Activated CD4-positive, CD25-positive, alpha-beta regulatory T cell treated with anti-CD3 and anti-CD28 coated beads, Interleukin-2, amount 50 U/mL, for 24 hours (primary cell): Measurements from ENCODE around the gene GNAT2.

ENCODE experiments used
- ATAC-seq, 2 donors: fragments of 150-1000 bp; cut with Tn5 transposase; one replicate each; pipeline ENCODE4 v1.10.0; 2021; ENCODE audit warnings: mild to moderate bottlenecking in 1 of 2, moderate library complexity in 1 of 2

The GNAT2 gene

DNA sequence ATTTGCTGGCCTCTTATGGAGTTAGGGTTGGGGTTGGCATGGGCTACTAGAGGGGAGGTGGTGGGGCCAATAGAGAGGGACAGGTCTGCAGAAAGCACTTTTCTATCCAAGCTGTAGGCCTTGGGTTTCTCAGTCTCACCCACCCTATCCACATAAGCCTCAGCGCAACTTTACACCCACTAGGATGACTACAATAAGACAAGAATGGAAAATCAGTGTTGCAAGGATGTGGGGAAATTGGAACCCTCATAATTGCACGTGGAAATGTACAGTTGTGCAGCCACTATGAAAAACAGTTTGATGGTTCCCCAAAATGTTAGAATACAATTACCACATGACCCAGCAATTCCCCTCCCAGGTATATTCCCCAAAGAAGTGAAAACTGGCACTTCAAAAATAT lies 22.4 kb upstream of the GNAT2 start:
- no peak for ATAC-seq

DNA sequence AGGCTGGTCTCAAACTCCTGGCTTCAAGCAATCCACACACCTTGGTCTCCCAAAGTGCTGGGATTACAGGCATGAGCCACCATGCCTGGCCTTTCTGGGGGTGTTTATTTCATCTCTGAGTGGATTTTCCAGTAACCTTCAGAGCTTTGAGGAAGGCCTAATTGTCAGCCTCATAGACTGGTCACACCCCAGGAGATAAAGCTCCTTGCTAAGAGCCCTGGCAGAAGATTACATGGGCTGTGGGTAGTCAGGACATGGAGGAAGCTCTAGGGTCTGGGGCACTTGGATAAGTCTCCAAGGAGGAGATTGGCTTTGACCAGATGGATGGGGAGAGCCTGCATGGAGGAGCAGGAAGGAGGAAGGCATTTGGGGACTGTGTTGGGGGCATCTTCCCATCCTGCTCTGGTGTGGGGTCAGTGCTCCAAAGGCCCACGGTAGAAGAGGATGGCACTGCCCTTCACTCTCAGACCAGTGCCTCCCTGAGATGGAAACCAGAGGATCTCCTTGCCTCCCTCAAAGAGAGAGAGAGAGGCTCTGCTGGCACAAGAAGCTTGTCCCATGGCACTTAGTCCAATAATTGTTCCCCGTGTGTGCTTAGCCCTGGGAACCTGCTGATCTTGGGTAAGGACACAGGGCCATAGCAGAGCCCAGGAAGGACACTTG lies 21.8 kb upstream of the GNAT2 start:
- no peak for ATAC-seq

DNA sequence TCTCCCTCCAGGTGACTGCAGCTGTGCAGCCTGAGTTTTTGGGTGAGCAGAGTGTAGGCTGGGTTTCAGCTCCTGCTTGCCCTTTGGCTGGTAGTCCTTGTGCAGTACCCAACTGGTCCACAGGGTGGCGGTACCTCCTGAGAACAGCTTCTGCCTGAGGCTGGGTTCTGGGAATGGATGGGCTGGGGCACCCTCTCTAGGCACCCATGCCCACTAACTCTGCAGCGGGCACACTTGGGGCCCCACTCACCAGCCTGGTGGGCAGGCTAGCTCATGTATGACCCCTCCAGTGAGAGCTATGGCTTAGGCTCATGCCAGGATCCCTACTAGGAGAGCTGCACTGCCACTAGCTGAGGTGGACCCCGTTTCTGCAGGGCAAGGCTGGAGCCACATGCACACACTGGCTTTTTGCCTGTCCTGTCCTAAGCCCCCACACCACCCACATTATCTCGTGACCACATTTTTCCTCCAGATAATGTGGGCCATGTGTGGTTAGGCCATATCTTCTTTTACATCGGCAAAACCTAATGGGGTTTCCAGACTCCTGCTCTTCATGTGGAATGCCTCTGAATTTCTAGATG lies 21.0 kb upstream of the GNAT2 start:
- peak; percentile 62 to 69 for ATAC-seq

DNA sequence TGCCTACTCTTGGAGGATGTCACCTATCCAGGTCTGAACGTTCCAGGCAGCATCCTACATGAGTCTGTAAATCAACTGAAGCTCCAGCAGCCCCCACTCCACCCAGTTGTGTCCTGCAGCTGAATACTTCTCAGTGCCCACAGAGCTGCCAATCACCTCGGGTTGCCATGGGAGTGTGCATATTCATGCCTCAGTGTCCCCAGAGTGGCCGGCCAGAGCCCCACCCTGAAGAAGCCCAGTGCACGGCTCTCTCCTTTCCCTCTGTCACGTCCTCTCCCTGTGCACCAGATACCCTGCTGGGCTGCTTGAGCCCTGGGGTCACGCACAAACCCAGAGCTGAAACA lies 20.4 kb upstream of the GNAT2 start:
- ATAC-seq: no peak

DNA sequence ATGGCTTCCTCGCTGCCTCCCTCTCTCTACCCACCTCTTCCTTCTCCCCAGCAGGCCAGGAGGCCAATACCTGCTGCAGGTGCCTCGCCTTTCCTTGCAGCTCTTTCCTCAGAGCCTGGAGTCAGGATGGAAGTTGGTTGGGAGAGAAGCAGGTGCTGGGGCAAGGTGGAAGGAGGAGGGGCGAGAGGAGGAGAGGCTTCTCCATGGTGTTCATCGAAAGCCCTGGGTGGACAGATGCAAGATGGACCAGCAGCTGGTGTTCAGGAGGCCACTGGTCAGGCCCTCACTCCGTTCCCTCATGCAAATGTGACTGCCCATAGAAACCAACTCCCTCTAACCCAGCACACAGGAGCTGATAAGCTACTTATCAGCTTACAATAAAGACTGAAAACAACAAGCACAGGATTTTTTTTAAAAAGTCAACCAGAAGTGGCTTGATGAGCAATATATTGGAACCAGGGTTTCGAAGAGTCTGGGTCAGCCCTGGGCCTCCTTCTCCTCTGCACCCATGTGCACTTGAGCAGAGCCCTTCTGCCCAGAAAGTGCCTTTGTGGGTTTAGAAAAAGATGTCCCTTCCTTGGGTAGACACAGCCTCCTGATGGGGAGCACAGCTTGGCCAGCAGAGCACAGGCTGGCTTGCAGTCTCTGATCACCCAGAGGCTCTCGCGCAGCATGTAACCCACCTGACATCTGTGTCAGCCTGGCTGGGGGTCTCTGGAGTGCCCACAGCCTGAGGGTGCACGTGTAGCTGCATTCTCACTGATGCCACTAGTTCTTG lies 19.8 kb upstream of the GNAT2 start:
- no peak for ATAC-seq

DNA sequence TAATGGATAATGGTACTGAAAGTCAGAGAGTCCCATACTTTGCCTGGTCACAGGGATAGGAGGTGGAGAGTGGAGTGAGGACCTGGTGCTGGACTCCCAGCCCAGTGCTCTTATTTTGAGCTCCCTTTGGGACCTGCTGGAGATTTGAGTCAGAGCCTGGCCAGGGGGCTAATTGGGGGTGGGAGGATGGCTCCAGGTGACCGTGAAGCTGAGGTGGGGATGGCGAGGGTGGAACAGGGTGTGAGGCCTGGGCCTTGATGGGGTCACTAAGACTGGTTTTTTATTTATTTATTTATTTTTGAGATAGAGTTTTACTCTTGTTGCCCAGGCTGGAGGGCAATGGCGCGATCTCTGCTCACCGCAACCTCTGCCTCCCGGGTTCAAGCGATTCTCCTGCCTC lies 18.0 kb upstream of the GNAT2 start:
- ATAC-seq: no peak

DNA sequence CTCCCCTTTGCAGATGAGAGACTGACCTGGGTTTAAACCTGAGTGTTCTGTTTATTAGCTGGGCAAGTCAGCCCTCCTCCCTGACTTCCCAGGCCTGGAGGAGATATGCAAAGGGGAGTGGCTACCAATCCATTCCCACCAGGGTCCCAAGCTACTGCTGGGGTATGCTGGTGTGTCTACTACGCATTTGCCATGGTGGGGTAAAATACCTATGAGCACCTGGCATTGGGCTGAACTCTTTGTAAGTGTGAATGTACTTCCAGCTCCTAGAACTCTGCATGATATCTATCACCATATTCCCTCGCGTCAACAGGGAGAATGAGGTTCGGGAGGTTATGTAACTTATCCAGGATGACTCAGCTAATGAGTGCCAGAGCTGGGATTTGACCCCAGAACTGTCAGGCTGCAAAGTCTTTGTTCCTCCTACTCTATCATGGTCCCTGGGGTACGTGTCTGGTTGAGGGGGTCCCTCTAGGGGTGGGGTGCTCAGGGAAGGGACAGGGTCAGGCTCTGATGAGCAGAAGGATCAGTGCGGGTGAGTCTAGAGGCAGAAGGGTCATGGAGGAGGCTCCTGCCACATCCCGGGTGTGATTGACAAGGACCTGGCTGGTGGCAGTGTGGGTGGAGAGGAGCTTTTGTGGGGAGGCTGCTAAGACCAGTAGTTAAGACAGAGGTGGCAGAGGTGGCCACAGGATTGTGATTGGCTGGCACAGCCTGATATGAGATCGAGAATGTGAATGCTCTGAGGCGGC lies 17.0 kb upstream of the GNAT2 start:
- no peak for ATAC-seq

DNA sequence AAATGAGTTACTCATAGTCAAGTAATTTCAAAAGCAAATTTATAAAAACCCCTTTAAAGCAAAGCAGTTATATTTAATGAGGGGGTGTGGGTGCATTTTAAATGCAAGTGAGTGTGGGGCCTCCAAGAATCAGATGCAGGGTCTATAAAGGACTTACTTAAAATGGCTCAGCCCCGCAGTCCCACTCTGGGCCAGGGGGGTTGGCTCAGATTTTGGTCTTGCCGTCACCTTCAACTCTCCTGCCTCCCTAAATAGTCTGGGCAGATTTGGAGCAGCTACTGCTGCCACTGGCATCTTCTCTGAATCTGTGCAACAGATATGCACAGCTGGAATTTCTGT lies 16.4 kb upstream of the GNAT2 start:
- ATAC-seq: no peak

DNA sequence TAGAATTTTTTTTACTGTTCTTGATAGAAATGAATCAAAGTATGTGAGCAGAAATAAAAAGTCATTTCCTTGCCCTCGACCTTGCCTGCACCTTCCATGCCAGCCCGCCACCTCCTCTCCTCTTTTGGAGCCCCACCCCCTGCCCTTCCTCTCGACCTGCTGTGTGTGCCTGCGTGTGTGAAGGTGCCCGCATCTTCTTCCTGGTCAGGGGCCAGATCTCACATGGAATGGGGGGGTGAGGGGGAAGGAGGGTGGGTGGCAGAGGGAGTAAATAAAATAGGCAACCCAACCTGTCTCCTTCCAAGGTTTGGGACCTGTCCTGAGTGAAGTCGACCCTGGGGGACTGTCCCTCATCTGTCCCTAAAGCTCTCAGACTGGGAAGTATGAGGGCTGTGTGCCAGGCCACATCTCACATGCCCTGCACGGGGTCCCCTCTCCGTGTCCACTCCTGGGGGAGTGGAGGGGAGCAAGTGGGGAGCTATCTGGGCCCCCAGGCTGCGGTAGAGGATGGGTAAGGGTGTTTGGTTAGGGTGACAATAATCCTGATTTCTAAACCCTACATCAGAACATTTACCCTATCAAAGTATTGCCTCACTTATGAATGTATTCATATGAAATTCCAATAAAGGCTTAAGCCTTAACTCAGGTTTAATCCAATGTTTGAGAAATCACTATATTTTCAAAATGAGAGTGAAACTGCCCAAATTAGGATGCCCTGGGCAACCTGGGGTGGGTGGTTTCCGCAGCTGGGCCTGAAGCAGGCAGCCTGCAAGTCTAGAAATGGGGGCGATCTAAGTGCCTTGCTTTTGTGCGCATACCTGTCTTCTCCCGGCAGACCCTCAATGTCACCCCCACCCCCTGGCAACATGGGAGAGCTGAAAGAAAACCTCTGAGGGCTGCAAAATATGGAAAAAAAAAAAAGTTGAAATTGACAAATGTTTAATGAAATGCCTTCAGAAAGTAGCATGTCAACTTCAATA lies 15.6 kb upstream of the GNAT2 start:
- ATAC-seq: peak in 1 of 2 donors; percentile 34

DNA sequence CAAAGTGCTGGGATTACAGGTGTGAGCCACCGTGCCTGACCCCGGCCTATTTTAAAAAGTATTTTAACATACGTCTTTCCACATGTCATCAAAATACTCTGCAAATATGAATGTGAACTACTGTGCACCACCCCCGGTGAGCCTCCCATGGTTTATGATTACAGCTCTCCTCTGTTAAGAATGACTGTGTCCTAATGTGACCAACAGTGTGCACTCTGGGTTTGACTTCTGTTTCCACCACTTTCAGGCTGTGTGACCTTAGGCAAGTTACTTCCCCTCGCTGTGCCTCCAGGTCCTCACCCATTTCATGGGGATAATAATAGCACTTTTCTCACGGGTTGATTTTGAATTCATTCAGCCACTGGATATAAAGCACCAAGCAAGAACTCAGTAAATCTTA lies 14.9 kb upstream of the GNAT2 start:
- ATAC-seq: peak in 1 of 2 donors; percentile 56

DNA sequence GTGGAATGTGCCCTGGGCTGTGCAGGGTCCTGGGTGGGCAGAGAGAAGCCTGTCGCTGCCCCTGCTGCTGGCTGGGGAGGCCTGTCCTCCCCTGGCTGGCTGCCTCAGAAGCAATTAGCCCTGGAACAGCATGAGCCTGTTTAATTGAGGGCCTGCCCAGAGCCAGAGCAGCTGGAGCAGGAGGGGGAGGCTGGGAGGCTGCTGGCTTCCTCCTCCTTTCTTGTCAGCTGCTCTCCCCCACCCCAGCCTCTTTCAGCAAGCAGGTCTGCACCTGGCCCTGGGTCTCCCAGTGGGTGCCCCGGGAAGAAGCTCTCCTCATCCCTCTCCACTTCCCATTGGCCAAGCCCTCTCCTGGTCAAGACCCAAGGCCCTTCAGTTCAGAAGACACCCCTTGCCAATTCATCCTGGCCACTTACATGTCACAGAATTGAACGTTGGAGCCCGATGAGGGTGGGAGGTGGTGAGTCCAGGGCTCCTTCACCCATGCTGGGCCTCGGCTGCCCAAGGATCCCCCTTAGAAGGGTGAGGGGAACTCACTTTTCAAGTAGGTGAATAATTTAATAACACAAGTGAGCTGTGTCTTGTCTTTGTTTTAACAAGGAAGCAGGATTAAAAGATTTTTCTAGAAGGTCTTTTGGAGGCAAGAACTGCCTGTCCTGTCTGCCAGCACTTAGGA lies 13.4 kb upstream of the GNAT2 start:
- no peak for ATAC-seq

DNA sequence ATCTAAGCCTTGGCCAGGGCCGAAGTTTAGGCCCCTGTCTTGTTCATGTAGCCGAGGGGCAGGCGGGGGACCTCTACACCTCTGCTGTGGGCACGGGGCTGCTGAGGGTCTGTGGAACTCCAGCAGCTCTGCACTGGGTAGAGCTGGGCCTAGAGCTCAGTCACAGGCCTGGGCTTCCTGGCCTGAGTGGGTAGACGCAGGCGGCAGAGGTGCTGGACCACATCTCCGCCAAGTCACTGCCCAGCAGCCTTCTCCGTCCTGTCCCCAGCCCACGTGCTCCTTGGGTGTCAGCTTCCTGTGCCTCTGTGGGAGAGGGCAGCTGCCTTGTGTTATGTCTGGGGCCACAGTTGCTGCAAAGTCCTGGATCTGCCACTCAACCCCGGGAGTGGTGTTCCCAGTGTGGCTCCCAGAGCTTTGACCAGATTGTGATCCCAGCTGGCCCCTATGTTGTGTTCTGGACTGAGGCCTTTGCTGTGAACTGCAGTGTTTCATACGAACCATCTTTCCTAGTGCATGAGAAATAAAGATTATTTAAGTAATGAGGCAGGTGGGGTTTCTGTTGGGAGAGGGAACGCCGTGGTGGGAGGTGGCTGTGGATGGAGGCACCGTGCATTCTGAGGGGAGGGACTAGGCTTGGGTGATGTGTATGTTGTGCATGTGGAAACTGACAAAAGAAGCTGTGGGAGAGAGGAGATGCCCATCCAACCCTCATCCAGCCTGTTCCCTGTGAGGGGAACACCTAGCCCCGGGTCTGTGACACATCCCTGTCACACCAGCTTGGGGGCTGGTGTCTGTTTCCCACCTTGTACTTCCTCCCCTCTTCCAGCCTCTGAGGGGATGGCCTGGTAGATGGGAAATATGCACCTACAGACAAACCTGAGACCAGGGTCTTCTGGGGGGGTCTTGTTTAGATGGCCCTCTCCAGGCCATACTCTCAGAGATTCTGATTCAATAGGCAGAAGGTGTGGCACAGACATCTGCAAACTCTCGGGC lies 12.4 kb upstream of the GNAT2 start:
- no peak for ATAC-seq

DNA sequence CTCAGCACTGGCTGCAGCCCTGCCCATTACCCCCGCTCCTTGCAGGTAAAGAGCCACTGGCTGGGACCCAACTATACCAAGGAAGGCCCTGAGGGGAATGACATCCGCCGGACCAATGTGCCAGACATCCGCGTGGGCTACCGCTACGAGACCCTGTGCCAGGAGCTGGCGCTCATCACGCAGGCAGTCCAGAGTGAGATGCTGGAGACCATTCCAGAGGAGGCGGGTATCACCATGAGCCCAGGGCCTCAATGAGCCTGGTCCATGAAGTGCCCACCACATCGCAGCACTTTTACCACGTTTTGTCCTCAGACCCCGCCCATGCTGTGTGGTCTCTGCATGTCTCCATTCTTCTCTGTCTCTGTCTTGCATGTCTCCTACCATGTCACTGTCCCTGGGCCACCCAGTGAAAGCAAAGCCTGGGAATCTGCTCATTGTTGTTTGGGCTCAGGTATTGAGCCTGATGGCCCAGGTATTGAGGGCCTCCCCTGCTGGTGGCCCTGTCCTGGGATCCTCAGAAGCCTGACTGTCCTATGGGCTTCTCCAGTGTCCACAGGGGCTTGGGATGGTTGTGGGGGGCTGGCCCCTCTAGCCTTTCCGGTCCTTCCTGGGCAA lies 11.6 kb upstream of the GNAT2 start:
- ATAC-seq: no peak

DNA sequence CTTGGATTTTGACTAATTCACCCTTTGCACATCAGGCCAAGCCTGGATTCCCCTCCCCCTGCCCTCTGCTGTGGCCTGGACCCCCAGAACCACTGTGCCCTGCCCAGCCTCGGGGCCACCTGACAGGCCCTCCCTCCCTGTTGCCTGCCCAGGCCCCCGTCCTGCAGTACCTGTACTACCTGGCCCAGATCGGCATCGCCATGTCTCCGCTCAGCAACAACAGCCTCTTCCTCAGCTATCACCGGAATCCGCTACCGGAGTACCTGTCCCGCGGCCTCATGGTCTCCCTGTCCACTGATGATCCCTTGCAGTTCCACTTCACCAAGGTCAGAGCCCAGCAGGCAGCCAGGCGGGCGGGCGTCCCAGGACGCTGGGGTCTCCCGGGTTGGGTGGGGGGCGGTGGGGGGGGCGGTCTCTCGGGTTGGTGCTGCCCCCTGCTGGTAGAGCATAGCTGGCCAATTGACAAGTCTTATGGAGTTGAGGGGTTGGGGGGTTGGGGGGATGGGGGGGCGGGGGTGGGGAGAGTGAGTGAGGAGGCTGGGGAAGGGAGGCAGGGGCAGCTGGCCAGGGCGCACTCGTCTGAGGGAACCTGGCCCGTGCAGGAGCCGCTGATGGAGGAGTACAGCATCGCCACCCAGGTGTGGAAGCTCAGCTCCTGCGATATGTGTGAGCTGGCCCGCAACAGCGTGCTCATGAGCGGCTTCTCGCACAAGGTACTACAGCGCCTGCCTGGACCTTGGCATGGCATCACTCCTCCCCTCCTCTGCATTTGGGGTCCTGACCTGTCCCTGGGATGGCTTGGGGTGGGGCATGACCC lies 10.9 kb upstream of the GNAT2 start:
- ATAC-seq: no peak

DNA sequence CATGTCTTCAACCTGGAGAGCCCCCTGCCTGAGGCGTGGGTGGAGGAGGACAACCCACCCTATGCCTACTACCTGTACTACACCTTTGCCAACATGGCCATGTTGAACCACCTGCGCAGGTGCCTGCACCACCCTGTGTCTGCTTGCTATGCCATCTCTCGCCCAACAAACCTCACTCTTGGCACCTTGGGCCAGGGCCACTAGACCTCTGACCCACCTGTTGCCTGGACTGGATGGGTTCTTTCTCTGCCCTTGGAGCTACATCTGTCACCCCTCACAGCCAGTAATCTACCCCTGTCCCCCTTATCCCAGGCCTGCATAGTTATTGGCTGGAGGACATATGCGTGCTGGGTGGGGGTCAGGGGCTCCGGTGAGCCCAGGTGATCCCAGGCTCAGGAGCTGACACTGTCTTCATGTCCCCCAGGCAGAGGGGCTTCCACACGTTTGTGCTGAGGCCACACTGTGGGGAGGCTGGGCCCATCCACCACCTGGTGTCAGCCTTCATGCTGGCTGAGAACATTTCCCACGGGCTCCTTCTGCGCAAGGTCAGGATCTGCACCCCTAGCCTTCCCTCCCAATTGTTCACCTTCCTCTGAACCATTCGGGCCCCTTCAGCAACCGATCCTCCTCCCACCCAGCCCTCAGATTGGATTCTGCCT lies 10.1 kb upstream of the GNAT2 start:
- ATAC-seq: no peak

DNA sequence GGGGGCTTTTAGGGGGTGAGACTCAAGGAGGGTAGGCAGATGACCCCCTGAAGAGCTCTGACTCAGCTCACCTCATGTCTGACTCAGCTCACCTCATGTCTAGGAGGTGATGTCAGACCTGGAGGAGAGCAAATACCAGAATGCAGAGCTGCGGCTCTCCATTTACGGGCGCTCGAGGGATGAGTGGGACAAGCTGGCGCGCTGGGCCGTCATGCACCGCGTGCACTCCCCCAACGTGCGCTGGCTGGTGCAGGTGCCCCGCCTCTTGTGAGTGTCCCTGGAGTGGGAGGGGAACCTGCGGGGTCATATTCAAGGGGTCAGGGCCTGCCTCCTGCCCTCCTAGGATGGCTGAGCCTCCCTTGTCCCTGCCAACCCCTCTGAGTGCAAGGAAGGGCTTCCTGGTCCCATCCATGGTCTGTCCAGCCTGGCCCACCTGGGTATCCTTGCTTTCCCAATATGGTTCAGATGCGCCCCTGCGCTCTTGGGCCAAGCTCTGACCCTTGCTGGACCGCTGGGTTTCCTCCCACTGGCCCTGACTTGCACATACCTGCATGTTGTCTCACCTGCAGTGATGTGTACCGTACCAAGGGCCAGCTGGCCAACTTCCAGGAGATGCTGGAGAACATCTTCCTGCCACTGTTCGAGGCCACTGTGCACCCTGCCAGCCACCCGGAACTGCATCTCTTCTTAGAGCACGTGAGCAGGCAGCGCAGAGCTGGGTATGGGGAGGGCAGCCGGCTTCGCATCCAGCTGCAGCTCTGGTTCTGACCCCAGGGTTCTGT lies 9.3 kb upstream of the GNAT2 start:
- ATAC-seq: no peak

DNA sequence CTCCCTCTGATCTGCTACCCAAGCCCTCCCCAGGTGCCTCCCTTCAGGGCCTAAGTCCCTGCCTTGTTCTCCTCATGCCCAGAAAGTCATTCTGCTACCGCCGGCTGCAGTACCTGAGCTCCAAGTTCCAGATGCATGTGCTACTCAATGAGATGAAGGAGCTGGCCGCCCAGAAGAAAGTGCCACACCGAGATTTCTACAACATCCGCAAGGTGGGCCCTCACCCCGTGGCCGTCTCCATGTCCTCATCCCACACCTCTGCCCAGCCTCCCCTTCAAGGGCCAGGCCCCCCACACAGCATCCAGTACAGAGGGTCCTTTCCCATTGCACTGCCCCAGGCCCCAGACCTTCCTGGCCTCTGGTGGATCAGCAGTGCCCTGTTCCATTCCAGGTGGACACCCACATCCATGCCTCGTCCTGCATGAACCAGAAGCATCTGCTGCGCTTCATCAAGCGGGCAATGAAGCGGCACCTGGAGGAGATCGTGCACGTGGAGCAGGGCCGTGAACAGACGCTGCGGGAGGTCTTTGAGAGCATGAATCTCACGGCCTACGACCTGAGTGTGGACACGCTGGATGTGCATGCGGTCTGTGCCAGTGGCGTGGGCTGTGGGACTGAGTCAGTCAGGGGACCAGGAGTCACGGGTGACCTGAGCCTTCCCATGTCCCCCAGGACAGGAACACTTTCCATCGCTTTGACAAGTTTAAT lies 8.4 kb upstream of the GNAT2 start:
- ATAC-seq: no peak
